KOPT-K1 (cell line): ENCODE measurements around the gene SCN5A.
"Not testable (repeated sequence)": the region's sequence is repeated elsewhere in the genome, so short reads cannot be mapped to it uniquely, and the experiment has no call there.

ENCODE experiments used
- H3K27ac ChIP-seq: fragments of 200-600 bp; sonication (generic); 2 replicates; pipeline ENCODE4 v1.5.1; 2016; ENCODE audit warnings: antibody characterized with exemption, mild to moderate bottlenecking, low read depth, low read length; ENCODE audit not compliant: poor library complexity, severe bottlenecking
- H3K36me3 ChIP-seq: fragments of 200-600 bp; sonication (generic); 2 replicates; pipeline ENCODE4 v1.5.1; 2017; ENCODE audit warnings: antibody characterized with exemption, mild to moderate bottlenecking, low read length, moderate library complexity; ENCODE audit not compliant: insufficient read depth
- H3K9me3 ChIP-seq: fragments of 200-600 bp; sonication (generic); 2 replicates; pipeline ENCODE4 v1.5.1; 2017; ENCODE audit warnings: antibody characterized with exemption, low read length, mild to moderate bottlenecking; ENCODE audit not compliant: insufficient read depth, poor library complexity, severe bottlenecking

SCN5A gene

DNA sequence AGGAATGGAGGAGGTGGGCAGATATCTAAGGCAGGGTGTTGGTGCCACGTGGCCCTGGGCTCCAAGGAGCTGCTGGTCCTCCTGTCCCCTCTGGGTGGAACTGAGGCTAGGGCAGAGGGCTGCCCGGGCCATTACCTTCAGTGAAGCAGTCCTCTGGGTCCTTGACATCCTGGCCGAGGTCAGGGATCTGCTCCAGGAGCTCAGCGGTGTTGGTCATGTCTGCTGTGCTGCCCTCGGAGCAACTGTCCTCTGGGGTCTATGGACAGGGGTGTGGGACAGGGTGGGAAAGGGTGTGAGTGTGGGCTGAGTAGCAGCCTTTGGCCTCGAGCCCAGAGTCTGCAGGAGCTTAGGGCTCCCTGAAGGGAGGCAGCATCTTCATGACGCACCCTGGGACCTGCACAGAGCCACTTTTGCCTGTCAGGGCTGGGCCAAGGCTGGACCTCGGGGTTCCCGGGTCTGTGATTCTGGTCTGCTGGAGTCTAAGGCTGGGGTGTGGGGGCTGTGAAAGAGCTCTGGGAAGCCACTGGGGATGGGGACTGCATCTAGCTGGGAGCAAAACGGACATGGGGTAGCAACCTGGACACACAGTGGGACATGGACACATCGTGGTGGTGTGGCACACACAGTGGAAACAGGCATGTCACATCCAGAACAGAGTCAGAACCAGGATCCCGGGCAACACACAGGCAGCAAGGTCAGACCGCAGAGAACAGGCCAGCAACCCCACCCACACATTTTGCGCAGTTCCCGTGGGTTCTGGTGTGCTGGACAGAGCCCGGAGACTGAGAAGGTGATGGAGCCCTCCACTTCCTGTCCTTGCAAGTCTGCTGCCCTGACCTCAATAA lies 72.7 kb downstream of the SCN5A start:
- Histone ChIP-seq H3K9me3 (no peaks in the 10 kb centered on the region), H3K36me3 (no peaks in the 10 kb centered on the region), H3K27ac (no peak overlapping the region)

GRCh38 chr3:38576131-38576525 lies 73.4 kb downstream of the SCN5A start:
- no peaks in the 10 kb centered on the region for H3K9me3 ChIP-seq
- H3K27ac ChIP-seq, result no peak overlapping the region
- no peaks in the 10 kb centered on the region for H3K36me3 ChIP-seq

- no peak overlapping the region for H3K27ac ChIP-seq
- no peaks in the 10 kb centered on the region for H3K9me3 ChIP-seq
- H3K36me3 ChIP-seq, result no peaks in the 10 kb centered on the region
Observed at GRCh38 chr3:38575279-38575843, 74.1 kb downstream of the SCN5A start.

DNA sequence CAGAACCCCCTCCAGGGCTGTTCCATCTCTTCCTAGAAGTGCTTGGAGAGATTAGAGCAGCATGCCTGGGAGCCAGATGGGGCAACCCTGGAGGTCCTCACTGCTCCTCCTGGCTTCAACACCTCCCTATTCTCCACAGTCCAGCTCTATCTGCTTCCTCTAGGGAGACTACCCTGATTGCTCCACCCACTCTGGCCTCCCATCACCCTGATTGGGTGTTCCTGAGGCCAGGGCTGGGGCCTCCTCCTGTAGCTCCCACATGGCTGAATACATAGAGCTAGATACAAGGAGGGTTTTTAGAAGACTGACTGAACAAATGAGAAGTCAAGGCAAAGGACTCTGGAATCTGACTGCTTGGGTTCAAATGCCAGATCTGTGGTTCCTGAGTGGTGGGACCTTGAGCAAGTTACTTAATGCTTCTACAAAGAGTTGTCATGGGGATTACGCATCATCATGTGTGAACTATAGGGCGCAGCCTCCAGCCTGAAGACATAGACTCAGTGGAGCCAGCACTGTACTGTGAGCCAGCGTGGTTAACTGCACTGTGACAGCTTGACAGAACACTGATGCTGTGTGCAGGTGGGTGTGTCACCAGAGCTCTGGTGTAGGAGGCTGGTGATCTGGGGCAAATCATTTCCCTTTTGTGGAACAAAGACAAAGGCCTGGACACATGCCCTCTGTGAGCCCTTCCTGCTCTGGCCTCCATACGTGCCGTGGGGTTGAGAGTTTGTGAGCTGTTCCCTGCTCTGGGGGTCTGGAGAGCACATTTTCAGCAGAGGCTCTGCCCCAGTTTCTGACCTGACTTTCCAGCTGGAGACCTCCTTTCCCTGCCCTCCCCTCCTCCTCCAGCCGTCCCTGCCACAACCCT lies 74.8 kb downstream of the SCN5A start:
- no peaks in the 10 kb centered on the region for H3K36me3 ChIP-seq
- H3K27ac ChIP-seq, result no peak overlapping the region
- no peaks in the 10 kb centered on the region for H3K9me3 ChIP-seq

DNA sequence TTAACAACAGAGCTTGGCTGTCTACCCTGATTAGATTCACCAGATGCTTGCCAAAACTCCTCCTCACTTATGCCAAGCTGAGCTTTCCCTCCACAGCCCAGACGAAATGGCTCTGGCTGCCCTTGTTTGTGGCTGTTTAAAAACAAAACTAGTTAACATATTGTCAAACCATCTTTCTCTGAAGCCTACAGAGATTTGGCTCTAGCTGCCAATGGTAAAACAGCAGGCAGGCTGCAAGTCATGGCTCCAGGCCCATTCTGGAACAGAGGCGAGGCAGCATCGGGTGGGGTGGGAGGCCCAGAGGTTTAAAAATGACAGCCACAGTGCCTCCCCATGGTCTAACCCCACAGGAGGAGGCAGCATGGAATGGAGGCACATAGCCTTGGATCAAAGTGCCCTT lies 75.9 kb downstream of the SCN5A start:
- Histone ChIP-seq H3K27ac (no peak overlapping the region), H3K9me3 (no peaks in the 10 kb centered on the region), H3K36me3 (no peaks in the 10 kb centered on the region)

DNA sequence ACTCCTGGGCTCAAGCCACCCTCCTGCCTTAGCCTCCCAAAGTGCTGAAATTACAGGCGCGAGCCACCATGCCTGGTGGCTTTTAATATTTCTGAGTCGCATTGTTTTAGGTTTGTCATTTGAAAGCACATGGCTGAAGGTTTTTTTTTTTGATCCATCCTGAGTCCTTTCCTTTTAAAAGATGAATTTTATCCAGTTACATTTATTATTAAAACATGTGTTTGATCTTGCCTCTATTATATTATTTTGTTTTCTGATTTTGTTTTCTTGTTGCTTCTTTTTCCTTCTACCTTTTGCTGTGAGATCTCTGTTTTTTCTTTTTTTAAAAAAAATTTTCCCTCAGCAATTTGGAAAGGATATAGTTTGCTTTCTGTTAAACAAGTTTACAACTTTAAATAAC lies 76.4 kb downstream of the SCN5A start:
- H3K27ac ChIP-seq, result no peak overlapping the region
- no peaks in the 10 kb centered on the region for H3K9me3 ChIP-seq
- no peaks in the 10 kb centered on the region for H3K36me3 ChIP-seq

DNA sequence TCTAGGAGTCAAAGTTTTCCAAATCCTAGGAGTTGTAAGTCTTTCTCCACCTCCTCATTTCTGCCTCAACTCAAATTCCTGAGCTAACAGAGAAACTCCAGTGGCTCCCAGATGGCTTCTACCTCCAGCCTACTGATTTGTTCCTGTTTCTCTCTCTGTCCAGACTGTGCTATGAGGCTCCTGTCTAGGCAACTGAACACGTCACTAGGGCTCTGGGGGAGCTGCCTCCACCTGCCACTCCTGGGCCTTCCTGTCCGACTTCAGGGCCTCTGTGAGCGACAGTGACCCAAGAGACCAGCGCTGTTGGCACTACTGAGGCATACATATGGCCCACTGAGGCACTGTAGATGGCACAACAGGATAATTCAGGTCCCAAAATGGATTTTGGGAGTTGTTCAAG lies 82.0 kb downstream of the SCN5A start:
- no peak overlapping the region for H3K27ac ChIP-seq
- H3K36me3 ChIP-seq, result no peaks in the 10 kb centered on the region
- no peaks in the 10 kb centered on the region for H3K9me3 ChIP-seq

- not testable (repeated sequence) for H3K9me3 ChIP-seq, H3K36me3 ChIP-seq, H3K27ac ChIP-seq
Observed at GRCh38 chr3:38566794-38567193, 82.7 kb downstream of the SCN5A start.

DNA sequence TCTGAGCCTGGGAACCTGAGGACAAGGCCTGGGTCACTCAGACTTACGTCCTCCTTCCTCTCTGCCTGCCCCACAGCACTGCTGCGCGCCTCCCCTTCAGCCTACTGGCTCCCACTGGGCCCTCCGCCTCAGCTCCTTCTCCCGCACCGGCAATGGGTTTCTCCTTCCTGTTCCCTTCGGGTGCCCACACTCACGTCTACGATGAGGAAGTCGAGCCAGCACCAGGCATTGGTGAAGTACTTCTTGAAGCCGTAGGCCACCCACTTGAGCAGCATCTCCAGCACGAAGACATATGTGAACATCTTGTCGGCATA lies 83.3 kb downstream of the SCN5A start:
- no peaks in the 10 kb centered on the region for H3K36me3 ChIP-seq
- no peaks in the 10 kb centered on the region for H3K9me3 ChIP-seq
- no peak overlapping the region for H3K27ac ChIP-seq

- H3K27ac ChIP-seq, result no peak overlapping the region
- no peaks in the 10 kb centered on the region for H3K9me3 ChIP-seq
- no peaks in the 10 kb centered on the region for H3K36me3 ChIP-seq
Observed at GRCh38 chr3:38565339-38566214, 83.9 kb downstream of the SCN5A start.

DNA sequence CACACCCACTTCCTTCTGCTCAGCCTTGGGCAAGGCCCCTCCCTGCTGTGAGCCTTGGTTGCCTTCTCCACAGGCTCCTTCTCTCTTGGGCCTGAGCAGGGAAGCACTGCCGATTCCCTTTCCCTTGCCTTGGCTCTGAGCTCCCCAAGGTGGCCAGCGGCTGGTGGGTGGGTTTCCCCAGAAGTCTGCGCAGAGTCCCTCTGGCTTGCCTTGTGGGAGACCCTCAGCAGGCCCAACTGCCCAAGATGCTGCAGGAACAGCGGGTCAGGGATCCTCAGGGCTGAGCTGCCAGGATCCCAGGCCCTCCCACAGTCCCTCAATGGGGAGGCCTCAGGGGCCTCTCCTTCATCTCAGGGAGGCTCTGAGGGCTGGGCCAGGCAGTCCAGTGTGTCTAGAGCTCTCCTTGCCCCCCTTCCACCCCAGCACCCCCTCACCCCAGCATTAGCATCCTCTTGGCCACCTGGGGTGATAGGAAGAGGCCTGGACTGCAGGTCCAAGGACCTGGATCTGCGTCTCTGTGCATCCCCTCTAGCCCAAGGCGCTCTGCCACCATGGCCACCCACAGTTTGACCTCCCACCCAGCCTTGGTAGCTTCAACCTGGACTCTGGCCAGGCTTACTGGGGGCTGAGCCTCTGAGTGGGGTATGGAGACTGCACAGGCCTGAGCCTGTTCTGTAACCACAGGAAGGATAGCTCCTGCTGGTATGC lies 84.7 kb downstream of the SCN5A start:
- Histone ChIP-seq H3K27ac (no peak overlapping the region), H3K36me3 (no peaks in the 10 kb centered on the region), H3K9me3 (no peaks in the 10 kb centered on the region)

DNA sequence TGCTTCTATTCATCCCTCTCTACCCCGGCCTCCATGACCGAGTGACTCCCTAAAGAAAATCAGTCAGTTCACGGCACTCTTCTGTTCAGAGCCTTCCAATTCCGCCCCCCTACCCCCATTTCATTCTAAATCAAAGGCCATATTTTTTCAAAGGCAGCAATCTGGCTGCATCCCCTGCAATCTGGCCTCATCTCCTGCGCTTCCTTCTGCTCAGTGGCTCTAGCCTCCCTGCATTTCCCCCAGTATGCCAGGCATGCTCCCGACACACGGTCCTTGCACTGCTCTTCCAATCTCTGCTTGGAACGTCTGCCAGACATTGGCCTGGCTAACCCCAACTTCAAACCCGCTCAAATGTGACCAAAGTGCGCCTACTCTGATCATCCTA lies 85.6 kb downstream of the SCN5A start:
- H3K36me3 ChIP-seq, result no peaks in the 10 kb centered on the region
- no peaks in the 10 kb centered on the region for H3K9me3 ChIP-seq
- no peak overlapping the region for H3K27ac ChIP-seq

DNA sequence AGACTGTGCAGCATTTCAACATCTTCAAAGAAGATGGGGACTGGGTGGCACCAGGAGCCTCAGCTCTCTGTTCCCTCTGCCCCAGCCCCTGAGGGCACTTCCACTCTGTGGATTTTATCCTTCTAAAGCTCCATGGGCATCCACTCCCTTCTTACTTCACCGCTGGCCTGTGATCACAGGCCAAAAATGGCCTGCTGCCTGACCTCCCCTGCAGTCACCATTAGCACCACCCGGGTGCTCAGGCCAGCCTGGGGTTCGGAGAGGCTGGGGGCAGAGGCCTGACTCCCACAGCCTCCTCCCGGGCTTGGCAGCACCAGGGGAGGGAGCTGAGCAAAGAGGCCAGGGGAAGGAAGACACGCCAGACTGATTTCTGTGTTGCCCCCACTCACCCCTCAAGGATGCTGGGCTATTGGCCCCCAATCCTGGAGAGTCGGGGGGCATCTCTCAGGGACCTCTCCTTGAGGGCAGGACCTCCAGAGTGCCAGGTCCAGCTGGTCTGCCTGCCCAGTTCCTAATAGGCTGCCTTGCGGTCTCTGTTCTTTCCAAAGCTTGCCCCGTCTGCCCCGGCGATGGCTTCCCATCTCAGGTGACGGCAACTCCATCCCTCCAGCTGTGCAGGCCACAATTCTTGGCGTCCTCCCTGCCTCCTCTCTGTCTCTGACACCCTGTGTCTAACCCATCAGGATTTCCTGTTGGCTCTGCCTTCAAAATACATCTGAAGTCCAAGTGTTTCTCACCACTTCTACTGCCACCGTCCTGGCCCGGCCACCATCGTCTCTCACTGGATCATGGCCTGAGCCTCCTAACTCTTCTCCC lies 86.2 kb downstream of the SCN5A start:
- H3K9me3 ChIP-seq, result no peaks in the 10 kb centered on the region
- H3K27ac ChIP-seq, result no peak overlapping the region
- no peaks in the 10 kb centered on the region for H3K36me3 ChIP-seq

- Histone ChIP-seq H3K27ac (no peak overlapping the region), H3K9me3 (no peaks in the 10 kb centered on the region), H3K36me3 (no peaks in the 10 kb centered on the region)
Observed at GRCh38 chr3:38562467-38562925, 87.0 kb downstream of the SCN5A start.
